IMR-90 (cell line): Measurements from ENCODE around the gene PAQR4. TPM values are rescaled to one million over a fixed set of nuclear protein-coding genes. Genes with fewer than 3 reads are reported as not detected.

ENCODE experiments used
- ATAC-seq: fragments of 200-7000 bp; cut with Tn5 transposase; 2 replicates; pipeline ENCODE4 v1.9.1; 2020; ENCODE audit warnings: low read depth, mild to moderate bottlenecking, moderate library complexity
- BruUV-seq: library from RNA; stranded (reverse); fragments of 400-500 nt; replicated peaks from 2 replicates; lab custom pipeline; 2021; lab: Mats Ljungman, UMichigan
- CTCF ChIA-PET: fragments of 300-600 bp; formaldehyde crosslinking; extraction: SDS; loops from one replicate; lab custom pipeline; 2021; ENCODE audit warnings: antibody characterized with exemption; lab: Yijun Ruan, JAX
- POLR2A ChIA-PET: fragments of 300-600 bp; sonication (Branson Sonifier 250); formaldehyde crosslinking; loops from one replicate; lab custom pipeline; 2022; ENCODE audit warnings: antibody characterized with exemption; ENCODE audit not compliant: unreplicated experiment; lab: Charles Lee
- DNase-seq: peaks from one replicate; pipeline ENCODE4 v3.0.0; 2013
- H2AFZ ChIP-seq: replicated peaks from 2 replicates; pipeline ENCODE3; 2013; ENCODE audit warnings: low read length, mild to moderate bottlenecking; ENCODE audit not compliant: poor library complexity
- H2AK5ac ChIP-seq: 2 replicates; pipeline ENCODE4 v1.6.1; 2013; ENCODE audit warnings: low read depth, low read length, inconsistent platforms
- H2AK9ac ChIP-seq: replicated peaks from 2 replicates; pipeline ENCODE3; 2013; ENCODE audit warnings: mild to moderate bottlenecking, low read depth, low read length, moderate library complexity; ENCODE audit not compliant: poor library complexity
- H2BK120ac ChIP-seq: 2 replicates; pipeline ENCODE4 v1.6.1; 2013; ENCODE audit warnings: low read depth, low read length, inconsistent platforms
- H2BK15ac ChIP-seq: 3 replicates; pipeline ENCODE4 v1.6.1; 2013; ENCODE audit warnings: low read depth, low read length, inconsistent platforms
- H2BK20ac ChIP-seq: 2 replicates; pipeline ENCODE4 v1.6.1; 2013; ENCODE audit warnings: low read depth, mild to moderate bottlenecking, inconsistent platforms, low read length, moderate library complexity
- H2BK5ac ChIP-seq: 2 replicates; pipeline ENCODE4 v1.6.1; 2013; ENCODE audit warnings: mild to moderate bottlenecking, low read depth, low read length, inconsistent platforms; ENCODE audit not compliant: poor library complexity, severe bottlenecking
- H3K14ac ChIP-seq: replicated peaks from 2 replicates; pipeline ENCODE4 v1.6.1; 2013; ENCODE audit warnings: low read depth, low read length, inconsistent platforms
- H3K18ac ChIP-seq: 2 replicates; pipeline ENCODE4 v1.6.1; 2013; ENCODE audit warnings: low read depth, low read length, control low read depth
- H3K23ac ChIP-seq: 2 replicates; pipeline ENCODE4 v1.6.1; 2013; ENCODE audit warnings: low read depth, low read length, inconsistent platforms
- H3K27ac ChIP-seq: 2 replicates; pipeline ENCODE4 v1.5.1; 2013; ENCODE audit warnings: mild to moderate bottlenecking, control low read depth, low read length; ENCODE audit not compliant: insufficient read depth
- H3K27me3 ChIP-seq: 2 replicates; pipeline ENCODE4 v1.6.1; 2013; ENCODE audit warnings: low read length; ENCODE audit not compliant: control insufficient read depth, insufficient read depth
- H3K36me3 ChIP-seq: 2 replicates; pipeline ENCODE4 v1.6.1; 2013; ENCODE audit warnings: low read length, mixed read lengths; ENCODE audit not compliant: control insufficient read depth, insufficient read depth
- H3K4ac ChIP-seq: 2 replicates; pipeline ENCODE4 v1.6.1; 2013; ENCODE audit warnings: low read depth, low read length, inconsistent platforms
- H3K4me1 ChIP-seq: 2 replicates; pipeline ENCODE4 v1.6.1; 2013; ENCODE audit warnings: low read length, mixed read lengths; ENCODE audit not compliant: control insufficient read depth, insufficient read depth
- H3K4me2 ChIP-seq: 2 replicates; pipeline ENCODE4 v1.6.1; 2013; ENCODE audit warnings: low read depth, mild to moderate bottlenecking, control low read depth, low read length, moderate library complexity
- H3K4me3 ChIP-seq: 2 replicates; pipeline ENCODE4 v1.5.1; 2013; ENCODE audit warnings: low read depth, mild to moderate bottlenecking, control low read depth, low read length, moderate library complexity; ENCODE audit not compliant: insufficient read depth
- H3K56ac ChIP-seq: 2 replicates; pipeline ENCODE4 v1.6.1; 2013; ENCODE audit warnings: low read length, inconsistent platforms; ENCODE audit not compliant: insufficient read depth; ENCODE audit errors: extremely low read depth
- H3K79me1 ChIP-seq, 2 experiments: 2 replicates each; pipeline ENCODE4 v1.6.1; 2013; ENCODE audit warnings: low read length in 2 of 2, inconsistent platforms in 1 of 2, low read depth in 1 of 2
- H3K9ac ChIP-seq: 2 replicates; pipeline ENCODE4 v1.6.1; 2013; ENCODE audit warnings: low read depth, low read length, control low read depth
- H3K9me1 ChIP-seq: 2 replicates; pipeline ENCODE4 v1.6.1; 2013; ENCODE audit warnings: low read length, inconsistent platforms; ENCODE audit not compliant: insufficient read depth
- H3K9me3 ChIP-seq: 2 replicates; pipeline ENCODE4 v1.6.1; 2013; ENCODE audit warnings: low read length; ENCODE audit not compliant: control insufficient read depth, insufficient read depth
- H4K20me1 ChIP-seq: 2 replicates; pipeline ENCODE4 v1.6.1; 2013; ENCODE audit warnings: low read length, inconsistent platforms; ENCODE audit not compliant: insufficient read depth
- H4K5ac ChIP-seq: 2 replicates; pipeline ENCODE4 v1.6.1; 2013; ENCODE audit warnings: mild to moderate bottlenecking, low read depth, low read length, control low read depth
- H4K8ac ChIP-seq, 2 experiments: 2 replicates each; pipeline ENCODE4 v1.6.1; 2013; ENCODE audit warnings: low read depth in 2 of 2, low read length in 2 of 2, control low read depth in 1 of 2, inconsistent platforms in 1 of 2
- H4K91ac ChIP-seq: 2 replicates; pipeline ENCODE4 v1.6.1; 2013; ENCODE audit warnings: low read depth, low read length, inconsistent platforms; ENCODE audit not compliant: insufficient read depth
- CEBPB ChIP-seq: IDR thresholded peaks from 2 replicates; pipeline ENCODE4 v1.6.1; 2012; ENCODE audit warnings: low read depth, low read length, improper control_type of control experiment
- ELK1 ChIP-seq: fragments of 150-350 bp; IDR thresholded peaks from 2 replicates; pipeline ENCODE4 v1.6.1; 2016; ENCODE audit warnings: low read depth, mild to moderate bottlenecking, low read length, moderate library complexity, borderline replicate concordance
- FOS ChIP-seq: fragments of 150-350 bp; IDR thresholded peaks from 2 replicates; pipeline ENCODE4 v1.6.1; 2016; ENCODE audit warnings: low read depth, low read length
- MAFK ChIP-seq: IDR thresholded peaks from 2 replicates; pipeline ENCODE4 v1.6.1; 2012; ENCODE audit warnings: low read depth, low read length, improper control_type of control experiment
- MAZ ChIP-seq: IDR thresholded peaks from 2 replicates; pipeline ENCODE4 v1.6.1; 2012; ENCODE audit warnings: low read depth, mild to moderate bottlenecking, low read length, improper control_type of control experiment, moderate library complexity, borderline replicate concordance
- MXI1 ChIP-seq: IDR thresholded peaks from 2 replicates; pipeline ENCODE4 v1.6.1; 2012; ENCODE audit warnings: low read depth, mild to moderate bottlenecking, low read length, moderate library complexity, borderline replicate concordance
- NFE2L2 ChIP-seq: fragments of 150-350 bp; IDR thresholded peaks from 2 replicates; pipeline ENCODE4 v1.6.1; 2016; ENCODE audit warnings: low read depth, mild to moderate bottlenecking, low read length
- POLR2A ChIP-seq: IDR thresholded peaks from 2 replicates; pipeline ENCODE4 v1.6.1; 2012; ENCODE audit warnings: mild to moderate bottlenecking, low read depth, low read length
- RAD21 ChIP-seq: IDR thresholded peaks from 2 replicates; pipeline ENCODE4 v1.6.1; 2012; ENCODE audit warnings: low read length, improper control_type of control experiment
- RFX5 ChIP-seq: IDR thresholded peaks from 2 replicates; pipeline ENCODE4 v1.8.0; 2012; ENCODE audit warnings: low read depth, mild to moderate bottlenecking, low read length, moderate library complexity
- USF2 ChIP-seq: fragments of 150-350 bp; IDR thresholded peaks from 2 replicates; pipeline ENCODE4 v1.6.1; 2017; ENCODE audit warnings: mild to moderate bottlenecking, antibody characterized with exemption, low read length, low read depth
- WGBS, 2 experiments: methylation state at CpG; one replicate each; pipeline versions ENCODE4 v1.1.5 to v1.1.7; 2013; ENCODE audit warnings: missing lambda C conversion rate in 2 of 2; ENCODE audit not compliant: insufficient read length in 1 of 2; ENCODE audit errors: extremely low coverage in 2 of 2; 5-methylcytosine and 5-hydroxymethylcytosine counted together
- dilution Hi-C: fragments of 300-500 bp; cut with HindIII; formaldehyde crosslinking; loops from one replicate; pipeline ENCODE4 v1.14.3; 2018; ENCODE audit warnings: low sequenced_read_pairs; ENCODE audit not compliant: unreplicated experiment
- in situ Hi-C: fragments of 300-500 bp; cut with MboI; formaldehyde crosslinking; loops from 3 replicates; pipeline ENCODE4 v1.14.3; 2019; ENCODE audit warnings: low sequenced_read_pairs, inconsistent platforms, mixed read lengths
- intact Hi-C: fragments of 100-400 bp; cut with micrococcal nuclease; formaldehyde crosslinking; loops from 2 replicates; pipeline ENCODE4 v1.10.0; 2022
- polyA plus RNA-seq, 3 experiments: library from polyadenylated mRNA; depleted of rRNA; stranded (reverse); fragments of >200 nt; gene quantifications; 2 replicates each; pipeline ENCODE4 v1.2.3, GENCODE V29; 2012; ENCODE audit warnings: low replicate concordance in 1 of 3
- total RNA-seq: library from RNA; depleted of rRNA; stranded (reverse); fragments of >200 nt; gene quantifications from 2 replicates; pipeline ENCODE4 v1.2.3, GENCODE V29; 2012

The PAQR4 gene
- total and polyA plus RNA-seq, 2 of the 4 experiments (the other 2 are of a cell fraction), result 2.2 to 10.0 TPM

DNA sequence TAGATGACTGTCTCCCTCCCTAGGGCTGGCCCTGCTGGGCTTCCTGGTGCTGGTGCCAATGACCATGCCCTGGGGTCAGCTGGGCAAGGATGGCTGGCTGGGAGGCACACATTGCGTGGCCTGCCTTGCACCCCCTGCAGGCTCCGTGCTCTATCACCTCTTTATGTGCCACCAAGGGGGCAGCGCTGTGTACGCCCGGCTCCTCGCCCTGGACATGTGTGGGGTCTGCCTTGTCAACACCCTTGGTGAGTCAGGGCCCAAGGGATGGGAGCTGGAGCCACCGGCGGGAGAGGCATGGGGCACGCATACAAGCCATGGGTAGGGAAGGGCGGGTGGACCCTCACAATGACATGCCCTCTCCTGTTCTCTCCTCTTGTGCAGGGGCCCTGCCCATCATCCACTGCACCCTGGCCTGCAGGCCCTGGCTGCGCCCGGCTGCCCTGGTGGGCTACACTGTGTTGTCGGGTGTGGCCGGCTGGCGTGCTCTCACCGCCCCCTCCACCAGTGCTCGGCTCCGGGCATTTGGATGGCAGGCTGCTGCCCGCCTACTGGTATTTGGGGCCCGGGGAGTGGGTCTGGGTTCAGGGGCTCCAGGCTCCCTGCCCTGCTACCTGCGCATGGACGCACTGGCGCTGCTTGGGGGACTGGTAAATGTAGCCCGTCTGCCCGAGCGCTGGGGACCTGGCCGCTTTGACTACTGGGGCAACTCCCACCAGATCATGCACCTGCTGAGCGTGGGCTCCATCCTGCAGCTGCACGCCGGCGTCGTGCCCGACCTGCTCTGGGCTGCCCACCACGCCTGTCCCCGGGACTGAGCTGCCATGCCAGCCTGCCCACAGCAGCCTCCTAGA is 2.2 kb downstream of the PAQR4 start:
- no peak for TF ChIP-seq MXI1
- no peak for TF ChIP-seq NFE2L2
- TF ChIP-seq MAZ, result no peak
- no peak for TF ChIP-seq USF2
- TF ChIP-seq FOS, result no peak
- no peak for TF ChIP-seq MAFK
- no peak for TF ChIP-seq RFX5
- TF ChIP-seq ELK1, result no peak
- no peak for TF ChIP-seq POLR2A
- no peak for TF ChIP-seq RAD21
- no peak for TF ChIP-seq CEBPB
- Histone ChIP-seq H3K9ac (no peak overlapping the region), H2BK15ac (no peak overlapping the region), H3K4me2 (no peak overlapping the region), H2AK9ac (no peak overlapping the region), H3K79me1 (peaks cover 5 to 23% of the 10 kb centered on the region in 2 experiments; a peak in 3 of 4 replicates), H3K9me3 (no peaks in the 10 kb centered on the region), H3K56ac (no peak overlapping the region), H3K4ac (no peak overlapping the region), H3K27ac (no peak overlapping the region), H4K20me1 (peaks cover 24% of the 10 kb centered on the region), H2AFZ (peak overlapping the region; percentile 11), H3K14ac (no peak overlapping the region), H3K18ac (no peak overlapping the region), H3K23ac (no peak overlapping the region), H3K27me3 (peaks cover 10% of the 10 kb centered on the region; the same call in 1 of the 2 replicates), H4K5ac (no peak overlapping the region), H3K4me1 (peaks cover 3% of the 10 kb centered on the region; the same call in 1 of the 2 replicates), H3K9me1 (peaks cover 17% of the 10 kb centered on the region), H2AK5ac (no peak overlapping the region), H3K4me3 (no peak overlapping the region), H2BK5ac (no peak overlapping the region), H2BK20ac (no peak overlapping the region), H4K91ac (no peak overlapping the region), H3K36me3 (peaks cover 2% of the 10 kb centered on the region; the same call in 1 of the 2 replicates), H4K8ac (no peak overlapping the region), H2BK120ac (no peak overlapping the region)
- no TSS peak for BruUV-seq
- intact Hi-C loops (no loop called here), in situ Hi-C loops (no loop called here), dilution Hi-C loops (no loop called here)
- ATAC-seq (no peak), DNase-seq (no peak)
- CTCF ChIA-PET, result no interaction called here
- POLR2A ChIA-PET, result no interaction called here
- WGBS, 2 experiments, result 96% methylated on average over 13 of the region's 35 CpGs; no CpG with 5 or more reads in 1 of the 2 experiments
